Vagina (tissue), 2 donors: Measurements from ENCODE around the gene TNIK. TPM values are rescaled to one million over a fixed set of nuclear protein-coding genes. Genes with fewer than 3 reads are reported as not detected.

Experiments
- DNase-seq, 2 donors: peaks; one replicate each; pipeline ENCODE4 v3.0.0-alpha.2; 2017; ENCODE audit errors: extremely low spot score in 2 of 2
- H3K27ac ChIP-seq: fragments of 200-600 bp; sonication (generic); one replicate; pipeline ENCODE4 v1.5.1; 2019
- H3K27me3 ChIP-seq: fragments of 200-600 bp; sonication (generic); one replicate; pipeline ENCODE4 v1.5.1; 2019
- H3K36me3 ChIP-seq, 2 donors: fragments of 200-600 bp; sonication (generic); one replicate each; pipeline ENCODE4 v1.5.1; 2017 to 2019
- H3K4me1 ChIP-seq: fragments of 200-600 bp; sonication (generic); one replicate; pipeline ENCODE4 v1.5.1; 2019
- H3K4me3 ChIP-seq, 2 donors: fragments of 200-600 bp; sonication (generic); 1 replicate in 1 of 2; 2 replicates in 1 of 2; pipeline ENCODE4 v1.5.1; 2016 to 2019
- H3K9me3 ChIP-seq: fragments of 200-600 bp; sonication (generic); one replicate; pipeline ENCODE4 v1.5.1; 2019
- CTCF ChIP-seq, 3 experiments: fragments of 450-650 bp in 2 of 3; fragments of 200-600 bp in 1 of 3; sonication (generic) in 1 of 3; IDR thresholded peaks; one replicate each; pipeline ENCODE4 v1.5.1; 2017 to 2019; ENCODE audit warnings: antibody characterized with exemption in 3 of 3, mild to moderate bottlenecking in 2 of 3, moderate library complexity in 2 of 3
- POLR2A ChIP-seq, 2 donors: fragments of 450-650 bp; IDR thresholded peaks; one replicate each; pipeline ENCODE4 v1.6.1; 2017; ENCODE audit warnings: antibody characterized with exemption in 2 of 2, mild to moderate bottlenecking in 2 of 2, moderate library complexity in 2 of 2
- POLR2AphosphoS5 ChIP-seq, 2 donors: sonication (generic); formaldehyde crosslinking; IDR thresholded peaks; one replicate each; pipeline ENCODE4 v1.9.0; 2017; ENCODE audit warnings: antibody characterized with exemption in 2 of 2, mild to moderate bottlenecking in 2 of 2, low read depth in 1 of 2; ENCODE audit not compliant: insufficient read depth in 1 of 2
- intact Hi-C: fragments of 100-400 bp; cut with DNase I; formaldehyde crosslinking; loops from one replicate; pipeline ENCODE4 v1.15.1; 2023
- total RNA-seq: library from RNA; depleted of rRNA; stranded (reverse); fragments of >200 nt; gene quantifications from one replicate; pipeline ENCODE4 v1.2.3, GENCODE V29; 2016

TNIK gene
- total RNA-seq, 1 donor from 2014 or later, result 5.9 TPM

- Histone ChIP-seq H3K9me3 (no peaks in the 10 kb centered on the region), H3K36me3 (no peaks in the 10 kb centered on the region), H3K4me3 (no peak overlapping the region), H3K27me3 (no peaks in the 10 kb centered on the region), H3K4me1 (peaks cover 4% of the 10 kb centered on the region), H3K27ac (no peak overlapping the region)
- TF ChIP-seq POLR2A (IDR thresholded peaks at IDR 0.05) (no peak), POLR2AphosphoS5 (IDR thresholded peaks at IDR 0.05; ENCODE audit: insufficient read depth in 1 of 2, low read depth in 1 of 2) (no peak), CTCF (IDR thresholded peaks at IDR 0.05) (no peak)
- intact Hi-C loops, result no loop called here
- DNase-seq, result no peak
Measured at GRCh38 chr3:171234298-171235010, 225.8 kb downstream of the TNIK start.

- TF ChIP-seq CTCF (IDR thresholded peaks at IDR 0.05), result no peak
- TF ChIP-seq POLR2AphosphoS5 (IDR thresholded peaks at IDR 0.05; ENCODE audit: insufficient read depth in 1 of 2, low read depth in 1 of 2), result no peak
- TF ChIP-seq POLR2A (IDR thresholded peaks at IDR 0.05), result no peak
- no peaks in the 10 kb centered on the region for H3K9me3 ChIP-seq
- peaks cover 4% of the 10 kb centered on the region for H3K4me1 ChIP-seq
- no peak for DNase-seq
- H3K27ac ChIP-seq, result no peak overlapping the region
- H3K4me3 ChIP-seq, result no peak overlapping the region
- intact Hi-C loops, result no loop called here
- no peaks in the 10 kb centered on the region for H3K36me3 ChIP-seq
- no peaks in the 10 kb centered on the region for H3K27me3 ChIP-seq
Measured at GRCh38 chr3:171231361-171231760, 228.8 kb downstream of the TNIK start.

DNA sequence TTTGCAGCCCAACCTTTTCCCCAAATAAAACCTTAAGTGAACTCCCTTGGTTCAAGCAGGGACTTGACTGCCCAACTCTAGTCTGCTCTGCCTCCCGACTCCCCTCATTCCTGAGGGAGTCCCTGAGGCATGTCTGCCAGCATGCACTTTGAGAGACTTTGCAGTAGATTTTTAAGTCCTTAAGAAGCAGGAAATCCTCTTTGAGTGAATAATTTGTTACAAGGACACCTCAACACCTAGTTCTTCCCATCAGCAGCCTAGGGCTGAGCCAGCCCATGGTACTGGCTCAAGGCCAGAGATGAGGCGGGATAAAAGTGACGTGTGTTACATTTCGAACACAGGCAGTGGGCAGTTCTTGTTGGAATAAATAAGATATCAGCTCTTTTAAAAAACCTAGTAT lies 229.3 kb downstream of the TNIK start:
- H3K27me3 ChIP-seq, result no peaks in the 10 kb centered on the region

DNA sequence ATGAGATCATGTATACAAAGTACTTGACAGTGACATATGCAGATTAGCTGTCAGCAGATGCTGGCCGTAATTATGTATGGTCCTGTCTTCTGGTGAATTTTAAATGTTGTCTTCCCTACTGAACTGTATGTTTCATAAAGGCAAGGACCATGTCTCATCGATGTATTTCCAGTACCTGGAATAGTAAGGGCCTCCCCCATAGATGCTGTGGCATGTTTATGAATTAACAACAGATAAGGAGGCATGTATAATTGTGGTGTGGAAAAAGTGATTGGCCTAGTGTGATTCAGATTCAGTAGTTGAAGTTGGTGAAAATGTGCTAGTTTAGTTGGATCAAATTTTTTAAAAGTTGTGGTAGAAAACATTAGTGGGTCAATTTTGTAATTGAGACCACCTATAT lies 231.0 kb downstream of the TNIK start:
- no peaks in the 10 kb centered on the region for H3K4me1 ChIP-seq
- TF ChIP-seq POLR2AphosphoS5 (IDR thresholded peaks at IDR 0.05; ENCODE audit: insufficient read depth in 1 of 2, low read depth in 1 of 2) (no peak), CTCF (IDR thresholded peaks at IDR 0.05) (no peak), POLR2A (IDR thresholded peaks at IDR 0.05) (no peak)
- no peak for DNase-seq
- no peak overlapping the region for H3K27ac ChIP-seq
- no peaks in the 10 kb centered on the region for H3K9me3 ChIP-seq
- no peaks in the 10 kb centered on the region for H3K27me3 ChIP-seq
- no peaks in the 10 kb centered on the region for H3K36me3 ChIP-seq
- intact Hi-C loops, result no loop called here
- no peak overlapping the region for H3K4me3 ChIP-seq

More for the DNA sequence above, 229.3 kb downstream of the TNIK start:
- no peak for TF ChIP-seq CTCF (IDR thresholded peaks at IDR 0.05)
- TF ChIP-seq POLR2A (IDR thresholded peaks at IDR 0.05), result no peak
- TF ChIP-seq POLR2AphosphoS5 (IDR thresholded peaks at IDR 0.05; ENCODE audit: insufficient read depth in 1 of 2, low read depth in 1 of 2), result no peak
- Histone ChIP-seq H3K9me3 (no peaks in the 10 kb centered on the region), H3K27ac (no peak overlapping the region), H3K36me3 (no peaks in the 10 kb centered on the region), H3K4me3 (no peak overlapping the region), H3K4me1 (peaks cover 1% of the 10 kb centered on the region)
- no peak for DNase-seq
- intact Hi-C loops, result no loop called here

GRCh38 chr3:171228240-171228639 lies 232.0 kb downstream of the TNIK start:
- no peaks in the 10 kb centered on the region for H3K36me3 ChIP-seq
- DNase-seq, result no peak
- no peaks in the 10 kb centered on the region for H3K4me1 ChIP-seq
- intact Hi-C loops, result no loop called here
- no peaks in the 10 kb centered on the region for H3K27me3 ChIP-seq
- H3K27ac ChIP-seq, result no peak overlapping the region
- no peak overlapping the region for H3K4me3 ChIP-seq
- no peaks in the 10 kb centered on the region for H3K9me3 ChIP-seq
- TF ChIP-seq POLR2AphosphoS5 (IDR thresholded peaks at IDR 0.05; ENCODE audit: insufficient read depth in 1 of 2, low read depth in 1 of 2), result no peak
- no peak for TF ChIP-seq POLR2A (IDR thresholded peaks at IDR 0.05)
- TF ChIP-seq CTCF (IDR thresholded peaks at IDR 0.05), result no peak
